Esophagus squamous epithelium (tissue), 5 donors: ENCODE measurements around the gene SCO1. TPM values are rescaled to one million over a fixed set of nuclear protein-coding genes. Genes with fewer than 3 reads are reported as not detected.

Experiments
- DNase-seq: peaks from one replicate; lab custom pipeline; 2025; lab: John Stamatoyannopoulos, UW
- H3K27ac ChIP-seq, 4 donors: fragments of 200-600 bp; sonication (generic); one replicate each; pipeline ENCODE4 v1.5.1; 2016 to 2019; ENCODE audit warnings: mild to moderate bottlenecking in 1 of 4
- H3K27me3 ChIP-seq, 4 donors: fragments of 200-600 bp; sonication (generic); 1 replicate in 3 of 4; 2 replicates in 1 of 4; pipeline versions ENCODE4 v1.5.1 to v1.6.0; 2017 to 2021; ENCODE audit warnings: antibody characterized with exemption in 1 of 4
- H3K36me3 ChIP-seq, 3 donors: fragments of 200-600 bp; sonication (generic); one replicate each; pipeline ENCODE4 v1.5.1; 2016 to 2019
- H3K4me1 ChIP-seq, 3 donors: fragments of 200-600 bp; sonication (generic); one replicate each; pipeline ENCODE4 v1.5.1; 2017 to 2019
- H3K4me3 ChIP-seq, 4 donors: fragments of 200-600 bp; sonication (generic); 1 replicate in 3 of 4; 2 replicates in 1 of 4; pipeline ENCODE4 v1.5.1; 2016 to 2019; ENCODE audit warnings: mild to moderate bottlenecking in 2 of 4, moderate library complexity in 1 of 4
- H3K9me3 ChIP-seq, 3 donors: fragments of 200-600 bp; sonication (generic); one replicate each; pipeline ENCODE4 v1.5.1; 2016 to 2019
- POLR2A ChIP-seq, 4 donors: fragments of 450-650 bp; IDR thresholded peaks; one replicate each; pipeline ENCODE4 v1.6.1; 2017; ENCODE audit warnings: antibody characterized with exemption in 4 of 4, mild to moderate bottlenecking in 4 of 4, moderate library complexity in 3 of 4
- WGBS, 2 donors: methylation state at CpG; one replicate each; pipeline ENCODE4 v1.1.5; 2018; 5-methylcytosine and 5-hydroxymethylcytosine counted together
- intact Hi-C: fragments of 100-400 bp; cut with DNase I; formaldehyde crosslinking; loops from one replicate; pipeline ENCODE4 v1.15.0; 2022
- total RNA-seq, 4 donors: library from RNA; depleted of rRNA; stranded (reverse); fragments of >200 nt; gene quantifications; one replicate each; pipeline ENCODE4 v1.1.0, GENCODE V29; 2016
- TF ChIP-seq, protein P1 (sequence below), 6 experiments: fragments of 450-650 bp in 4 of 6; fragments of 200-600 bp in 2 of 6; sonication (generic) in 2 of 6; IDR thresholded peaks; one replicate each; pipeline ENCODE4 v1.5.1; 2016 to 2019; ENCODE audit warnings: antibody characterized with exemption in 6 of 6, mild to moderate bottlenecking in 4 of 6, moderate library complexity in 4 of 6
- donor health status: DM: yes; HTN: yes; CAD: no.

SCO1 gene
- total RNA-seq, 4 donors from 2014 or later, result 15.4 to 25.6 (median 20.3) TPM

DNA sequence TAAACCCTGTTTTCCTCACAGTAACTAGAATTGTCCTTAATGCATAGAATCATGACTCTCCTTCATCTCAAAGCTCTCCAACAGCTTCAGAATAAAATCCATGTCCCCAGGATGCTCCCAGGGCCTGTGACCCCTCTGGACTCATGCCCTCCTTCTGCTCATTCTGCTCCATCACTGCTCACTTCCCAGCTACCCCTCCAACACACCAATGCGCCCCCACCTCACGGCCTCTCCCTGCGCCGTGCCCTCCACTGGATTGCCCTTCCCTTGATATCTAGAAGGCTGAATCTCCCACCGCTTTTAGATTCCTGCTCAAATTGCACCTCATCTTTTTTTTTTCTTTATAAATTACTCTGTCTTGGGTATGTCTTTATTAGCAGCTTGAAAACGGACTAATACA is 45.1 kb upstream of the SCO1 start:
- WGBS, 2 donors, result 90 to 91% methylated on average over 6 of the region's 6 CpGs
- TF ChIP-seq POLR2A (IDR thresholded peaks at IDR 0.05), result no peak
- TF ChIP-seq, protein P1, sequence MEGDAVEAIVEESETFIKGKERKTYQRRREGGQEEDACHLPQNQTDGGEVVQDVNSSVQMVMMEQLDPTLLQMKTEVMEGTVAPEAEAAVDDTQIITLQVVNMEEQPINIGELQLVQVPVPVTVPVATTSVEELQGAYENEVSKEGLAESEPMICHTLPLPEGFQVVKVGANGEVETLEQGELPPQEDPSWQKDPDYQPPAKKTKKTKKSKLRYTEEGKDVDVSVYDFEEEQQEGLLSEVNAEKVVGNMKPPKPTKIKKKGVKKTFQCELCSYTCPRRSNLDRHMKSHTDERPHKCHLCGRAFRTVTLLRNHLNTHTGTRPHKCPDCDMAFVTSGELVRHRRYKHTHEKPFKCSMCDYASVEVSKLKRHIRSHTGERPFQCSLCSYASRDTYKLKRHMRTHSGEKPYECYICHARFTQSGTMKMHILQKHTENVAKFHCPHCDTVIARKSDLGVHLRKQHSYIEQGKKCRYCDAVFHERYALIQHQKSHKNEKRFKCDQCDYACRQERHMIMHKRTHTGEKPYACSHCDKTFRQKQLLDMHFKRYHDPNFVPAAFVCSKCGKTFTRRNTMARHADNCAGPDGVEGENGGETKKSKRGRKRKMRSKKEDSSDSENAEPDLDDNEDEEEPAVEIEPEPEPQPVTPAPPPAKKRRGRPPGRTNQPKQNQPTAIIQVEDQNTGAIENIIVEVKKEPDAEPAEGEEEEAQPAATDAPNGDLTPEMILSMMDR (IDR thresholded peaks at IDR 0.05), result no peak
- intact Hi-C loops, result no loop called here
- H3K9me3 ChIP-seq, result no peaks in the 10 kb centered on the region
- DNase-seq, result no peak
- no peak overlapping the region for H3K4me3 ChIP-seq
- no peaks in the 10 kb centered on the region for H3K36me3 ChIP-seq
- no peak overlapping the region for H3K27ac ChIP-seq
- H3K4me1 ChIP-seq, result peaks cover 0 to 41% (median 4%) of the 10 kb centered on the region in 3 donors
- no peaks in the 10 kb centered on the region for H3K27me3 ChIP-seq

DNA sequence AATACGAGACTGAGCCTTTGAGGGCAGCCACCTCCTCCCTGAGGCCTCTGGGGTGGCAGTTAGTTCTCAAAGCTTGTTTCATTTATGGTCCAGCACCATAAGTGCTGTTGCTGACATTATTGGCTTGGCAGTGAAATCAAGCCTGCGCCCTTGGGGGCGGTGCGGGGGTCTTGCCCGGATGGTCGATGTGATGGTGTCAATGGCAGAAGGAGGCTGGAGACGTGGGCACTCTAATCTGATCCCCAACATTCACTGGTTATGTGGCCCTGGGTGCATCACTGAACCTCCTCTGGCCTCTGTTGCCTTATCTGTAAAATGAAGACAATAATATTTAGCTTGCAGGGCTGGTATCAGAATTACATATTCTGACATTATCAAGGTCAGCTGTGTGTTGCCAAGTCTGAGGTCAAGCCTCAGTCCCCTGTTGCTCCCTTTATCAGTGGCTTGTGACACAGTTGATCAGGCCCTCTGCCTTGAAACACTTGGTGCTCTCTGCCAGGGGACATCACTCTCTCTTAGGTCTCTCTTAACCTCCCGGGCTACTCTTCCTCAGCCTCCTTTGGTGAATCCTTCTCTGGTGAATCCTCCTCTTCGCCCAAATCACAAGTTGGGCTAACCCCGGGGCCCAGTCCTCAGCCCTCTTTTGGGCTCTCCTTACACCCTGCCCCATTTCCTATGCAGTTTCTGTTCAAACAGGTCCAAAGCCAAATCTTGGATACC is 44.2 kb upstream of the SCO1 start:
- Histone ChIP-seq H3K36me3 (no peaks in the 10 kb centered on the region), H3K4me3 (no peak overlapping the region), H3K4me1 (peaks cover 0 to 47% (median 4%) of the 10 kb centered on the region in 3 donors), H3K9me3 (no peaks in the 10 kb centered on the region), H3K27ac (peak overlapping the region in 1 of 4 donors; percentile 0), H3K27me3 (no peaks in the 10 kb centered on the region)
- intact Hi-C loops, result no loop called here
- 89 to 90% methylated on average over 10 of the region's 10 CpGs for WGBS, 2 donors
- TF ChIP-seq, protein P1 (IDR thresholded peaks at IDR 0.05), result no peak
- DNase-seq, result no peak

DNA sequence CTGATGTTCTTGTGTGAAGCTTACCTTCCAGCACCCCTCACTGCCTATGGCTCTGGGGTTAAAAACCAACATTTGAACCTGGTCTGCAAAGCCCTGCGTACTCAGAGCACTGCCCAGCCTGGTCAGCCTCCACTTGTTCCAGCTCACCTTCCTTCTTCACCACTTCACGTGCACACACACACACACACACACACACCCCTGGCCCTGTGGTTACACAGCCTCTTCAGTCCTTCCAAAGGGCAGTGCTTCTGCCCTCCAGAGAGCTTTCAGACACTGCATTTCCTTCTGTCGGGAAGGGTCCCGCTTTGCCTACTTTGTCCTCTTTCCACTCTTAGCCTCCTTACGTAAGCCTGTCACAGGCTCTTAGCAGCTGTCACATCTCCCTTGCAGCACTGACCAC is 42.1 kb upstream of the SCO1 start:
- no peak overlapping the region for H3K27ac ChIP-seq
- no peaks in the 10 kb centered on the region for H3K9me3 ChIP-seq
- 87% methylated on average over 5 of the region's 5 CpGs for WGBS, 2 donors
- H3K27me3 ChIP-seq, result no peaks in the 10 kb centered on the region
- DNase-seq, result no peak
- no peak overlapping the region for H3K4me3 ChIP-seq
- no peaks in the 10 kb centered on the region for H3K36me3 ChIP-seq
- intact Hi-C loops, result no loop called here
- no peak for TF ChIP-seq POLR2A (IDR thresholded peaks at IDR 0.05)
- TF ChIP-seq, protein P1 (IDR thresholded peaks at IDR 0.05), result no peak
- peaks cover 0 to 32% (median 4%) of the 10 kb centered on the region in 3 donors for H3K4me1 ChIP-seq

DNA sequence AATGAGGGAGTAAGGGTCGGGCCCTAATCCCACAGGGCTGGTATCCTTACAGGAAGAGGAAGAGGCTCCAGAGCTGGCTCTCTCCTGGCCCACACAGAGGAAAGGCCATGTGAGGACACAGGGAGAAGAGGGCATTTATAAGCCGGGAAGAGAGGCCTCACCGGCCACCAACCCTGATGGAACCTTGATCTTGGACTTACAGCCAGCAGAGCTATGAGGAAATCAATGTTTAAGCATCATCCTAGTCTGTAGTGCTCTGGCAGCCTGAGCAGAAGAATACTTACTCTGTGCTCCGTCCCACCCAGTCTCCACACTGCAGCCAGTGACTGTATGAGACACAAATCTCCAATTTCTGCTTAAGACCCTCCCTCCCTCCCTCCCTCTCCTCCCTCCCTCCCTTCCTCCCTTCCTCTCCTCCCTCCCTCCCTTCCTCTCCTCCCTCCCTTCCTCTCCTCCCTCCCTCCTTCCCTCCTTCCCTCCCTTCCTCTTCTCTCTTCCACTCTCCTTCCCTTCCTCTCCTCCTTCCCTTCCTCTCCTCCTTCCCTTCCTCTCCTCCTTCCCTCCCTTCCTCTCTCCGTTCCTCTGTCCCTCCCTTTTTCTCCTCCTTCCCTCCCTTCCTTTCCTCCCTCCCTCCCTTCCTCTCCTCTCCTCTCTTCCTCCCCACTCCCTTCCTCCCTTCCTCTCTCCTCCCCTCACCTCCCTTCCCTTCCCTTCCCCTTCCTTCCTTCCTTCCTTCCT is 41.4 kb upstream of the SCO1 start:
- Histone ChIP-seq H3K4me1 (peaks cover 0 to 25% (median 0%) of the 10 kb centered on the region in 3 donors), H3K27me3 (no peaks in the 10 kb centered on the region), H3K36me3 (no peaks in the 10 kb centered on the region), H3K4me3 (no peak overlapping the region), H3K27ac (peak overlapping the region in 2 of 4 donors; percentile 30 to 36), H3K9me3 (no peaks in the 10 kb centered on the region)
- no peak for DNase-seq
- TF ChIP-seq, protein P1 (IDR thresholded peaks at IDR 0.05), result no peak
- no peak for TF ChIP-seq POLR2A (IDR thresholded peaks at IDR 0.05)
- 62 to 74% methylated on average over 4 to 5 of the region's 5 CpGs for WGBS, 2 donors
- intact Hi-C loops, result no loop called here

DNA sequence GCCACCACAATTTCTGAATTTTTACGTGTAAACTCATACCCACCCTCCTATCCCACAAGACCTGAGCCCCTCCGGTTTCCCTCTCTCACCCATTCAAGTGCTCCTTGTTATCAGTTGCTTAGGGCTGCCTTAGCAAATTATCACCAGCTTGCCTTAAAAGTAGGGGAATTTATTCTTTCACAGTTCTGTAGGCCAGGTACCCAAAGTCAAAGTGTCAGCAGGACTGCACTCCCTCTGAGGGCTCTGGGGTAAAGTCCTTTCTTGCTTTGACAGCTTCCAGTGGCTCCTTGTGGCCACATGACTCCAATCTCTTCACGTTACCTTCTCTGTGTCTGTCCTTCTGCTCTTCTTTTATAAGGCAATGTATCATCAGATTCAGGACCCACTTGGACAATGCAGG is 40.4 kb upstream of the SCO1 start:
- DNase-seq, result no peak
- no peaks in the 10 kb centered on the region for H3K27me3 ChIP-seq
- WGBS, 2 donors, result 71 to 77% methylated on average over 3 of the region's 3 CpGs

More for the DNA sequence above, 40.4 kb upstream of the SCO1 start:
- Histone ChIP-seq H3K36me3 (no peaks in the 10 kb centered on the region), H3K27ac (peak overlapping the region in 3 of 4 donors; percentile 30 to 62 (median 43)), H3K4me3 (no peak overlapping the region), H3K4me1 (peaks cover 0 to 19% (median 0%) of the 10 kb centered on the region in 3 donors), H3K9me3 (no peaks in the 10 kb centered on the region)
- TF ChIP-seq, protein P1 (IDR thresholded peaks at IDR 0.05), result no peak
- TF ChIP-seq POLR2A (IDR thresholded peaks at IDR 0.05), result no peak
- intact Hi-C loops, result loop anchor here (2.0 kb wide), 1 partner anchor 107 kb away; no protein-coding TSS in a partner anchor
